GM23248 (cell line): ENCODE results near the gene CRISPLD2. TPM values are rescaled to one million over a fixed set of nuclear protein-coding genes. Genes with fewer than 3 reads are reported as not detected.
A peak's percentile ranks its signal among the peaks of the same experiment; 100 is the strongest.

ENCODE experiments used
- DNase-seq: peaks from one replicate; pipeline ENCODE4 v3.0.0-alpha.2; 2015
- H2AFZ ChIP-seq: fragments of 200-600 bp; sonication (generic); 2 replicates; pipeline ENCODE4 v1.6.1; 2016; ENCODE audit warnings: antibody characterized with exemption
- H3F3A ChIP-seq: fragments of 200-600 bp; sonication (generic); 2 replicates; pipeline ENCODE4 v1.6.1; 2016; ENCODE audit warnings: mild to moderate bottlenecking, antibody characterized with exemption, mixed run types; ENCODE audit not compliant: insufficient read depth
- H3K27ac ChIP-seq: fragments of 200-600 bp; sonication (generic); 2 replicates; pipeline ENCODE4 v1.5.1; 2016; ENCODE audit warnings: mild to moderate bottlenecking
- H3K27me3 ChIP-seq: fragments of 200-600 bp; sonication (generic); replicated peaks from 2 replicates; pipeline ENCODE4 v1.6.1; 2016; ENCODE audit warnings: mild to moderate bottlenecking; ENCODE audit not compliant: insufficient read depth
- H3K36me3 ChIP-seq: fragments of 200-600 bp; sonication (generic); 2 replicates; pipeline ENCODE4 v1.6.1; 2016; ENCODE audit warnings: low read depth, mild to moderate bottlenecking
- H3K4me1 ChIP-seq: fragments of 200-600 bp; sonication (generic); 2 replicates; pipeline ENCODE4 v1.6.1; 2016; ENCODE audit warnings: mild to moderate bottlenecking; ENCODE audit not compliant: insufficient read depth
- H3K4me2 ChIP-seq: fragments of 200-600 bp; sonication (generic); one replicate; pipeline ENCODE4 v1.6.1; 2016; ENCODE audit warnings: mild to moderate bottlenecking; ENCODE audit not compliant: unreplicated experiment
- H3K4me3 ChIP-seq: fragments of 200-600 bp; sonication (generic); 2 replicates; pipeline ENCODE4 v1.5.1; 2016; ENCODE audit warnings: mild to moderate bottlenecking
- H3K79me2 ChIP-seq: fragments of 200-600 bp; sonication (generic); 2 replicates; pipeline ENCODE4 v1.6.1; 2016; ENCODE audit warnings: mild to moderate bottlenecking; ENCODE audit not compliant: insufficient read depth
- H3K9ac ChIP-seq: fragments of 200-600 bp; sonication (generic); 2 replicates; pipeline ENCODE4 v1.6.1; 2016; ENCODE audit warnings: mild to moderate bottlenecking
- H3K9me2 ChIP-seq: fragments of 200-600 bp; sonication (generic); 2 replicates; pipeline ENCODE4 v1.6.1; 2016; ENCODE audit warnings: mixed run types, mild to moderate bottlenecking, moderate library complexity; ENCODE audit not compliant: insufficient read depth
- H3K9me3 ChIP-seq: fragments of 200-600 bp; sonication (generic); one replicate; pipeline ENCODE4 v1.6.1; 2017; ENCODE audit warnings: low read depth
- H4K20me1 ChIP-seq: fragments of 200-600 bp; sonication (generic); 2 replicates; pipeline ENCODE4 v1.6.0; 2016; ENCODE audit not compliant: insufficient read depth
- EZH2 ChIP-seq: fragments of 200-600 bp; sonication (generic); IDR thresholded peaks from 2 replicates; pipeline ENCODE4 v1.6.1; 2018; ENCODE audit warnings: antibody characterized with exemption, mild to moderate bottlenecking; ENCODE audit not compliant: insufficient read depth, poor library complexity, severe bottlenecking
- EZH2phosphoT487 ChIP-seq: fragments of 200-600 bp; sonication (generic); IDR thresholded peaks from 2 replicates; pipeline ENCODE4 v1.6.1; 2018; ENCODE audit warnings: antibody characterized with exemption, moderate library complexity, mild to moderate bottlenecking, low read depth; ENCODE audit not compliant: insufficient read depth
- WGBS, 2 experiments: methylation state at CpG; one replicate each; pipeline ENCODE4 v1.1.6; 2015 to 2017; ENCODE audit warnings: low lambda C conversion rate in 2 of 2, low coverage in 1 of 2; ENCODE audit errors: missing lambda C conversion rate in 2 of 2; 5-methylcytosine and 5-hydroxymethylcytosine counted together
- in situ Hi-C: fragments of 300-500 bp; cut with MboI; formaldehyde crosslinking; loops from 2 replicates; pipeline ENCODE4 v1.15.0; 2020
- polyA plus RNA-seq: library from polyadenylated mRNA; unstranded; fragments of >200 nt; fragmentation: Nextera tagmentation; extraction: Ambion mirVana; gene quantifications from 2 replicates; pipeline ENCODE4 v1.2.1, GENCODE V29; 2016
- total RNA-seq: library from RNA; depleted of rRNA; stranded (reverse); fragments of >200 nt; shearing (Covaris generic); gene quantifications from 2 replicates; pipeline ENCODE4 v1.2.3, GENCODE V29; 2014

The CRISPLD2 gene
- total and polyA plus RNA-seq, 2 experiments from 2014 or later = 21.5 to 36.3 TPM

DNA sequence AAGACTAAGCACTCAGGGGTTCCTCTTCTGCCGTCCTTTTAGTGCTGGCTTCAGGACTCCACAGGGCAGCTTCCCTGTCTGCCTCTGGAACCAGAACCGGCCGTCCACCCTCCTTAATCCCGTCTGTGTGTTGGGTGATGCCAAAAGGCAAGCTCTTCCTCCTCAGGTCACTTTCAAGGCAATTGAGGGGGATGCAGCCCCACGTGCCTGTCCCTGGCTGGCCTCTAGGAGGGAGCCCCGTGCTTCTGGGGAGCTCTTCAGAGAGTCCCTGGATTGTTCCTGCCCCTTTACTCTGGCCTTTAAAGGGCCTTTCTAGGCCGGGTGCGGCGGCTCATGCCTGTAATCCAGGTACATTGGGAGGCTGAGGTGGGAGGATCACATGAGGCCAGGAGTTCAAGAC lies 77.1 kb downstream of the CRISPLD2 start:
- WGBS, 2 experiments = 88 to 89% methylated on average over 9 of the region's 9 CpGs
- in situ Hi-C loops = no loop called here
- no peaks in the 10 kb centered on the region for H3K27me3 ChIP-seq

GRCh38 chr16:84897911-84898377 lies 78.2 kb downstream of the CRISPLD2 start:
- in situ Hi-C loops = no loop called here
- Histone ChIP-seq H3K9ac (no peak overlapping the region), H3K27me3 (no peaks in the 10 kb centered on the region), H3K4me2 (no peak overlapping the region), H3K4me1 (no peaks in the 10 kb centered on the region), H3K79me2 (no peaks in the 10 kb centered on the region), H2AFZ (no peak overlapping the region), H3K9me3 (no peaks in the 10 kb centered on the region), H3K4me3 (no peak overlapping the region), H3K9me2 (no peaks in the 10 kb centered on the region), H3K27ac (no peak overlapping the region), H3K36me3 (no peaks in the 10 kb centered on the region), H4K20me1 (no peaks in the 10 kb centered on the region), H3F3A (no peaks in the 10 kb centered on the region; the same call in 1 of the 2 replicates)
- WGBS, 2 experiments = 89 to 92% methylated on average over 15 of the region's 15 CpGs
- DNase-seq = no peak
- no peak for TF ChIP-seq EZH2phosphoT487
- TF ChIP-seq EZH2 = no peak

More for the DNA sequence above, 77.1 kb downstream of the CRISPLD2 start:
- TF ChIP-seq EZH2 (no peak), EZH2phosphoT487 (no peak)
- no peak for DNase-seq
- Histone ChIP-seq H3K27ac (no peak overlapping the region), H3K4me2 (no peak overlapping the region), H3K4me1 (no peaks in the 10 kb centered on the region), H3K79me2 (no peaks in the 10 kb centered on the region), H3F3A (no peaks in the 10 kb centered on the region; the same call in 1 of the 2 replicates), H3K9me2 (no peaks in the 10 kb centered on the region), H2AFZ (no peak overlapping the region), H3K36me3 (no peaks in the 10 kb centered on the region), H3K9ac (no peak overlapping the region), H4K20me1 (no peaks in the 10 kb centered on the region), H3K4me3 (no peak overlapping the region), H3K9me3 (no peaks in the 10 kb centered on the region)

DNA sequence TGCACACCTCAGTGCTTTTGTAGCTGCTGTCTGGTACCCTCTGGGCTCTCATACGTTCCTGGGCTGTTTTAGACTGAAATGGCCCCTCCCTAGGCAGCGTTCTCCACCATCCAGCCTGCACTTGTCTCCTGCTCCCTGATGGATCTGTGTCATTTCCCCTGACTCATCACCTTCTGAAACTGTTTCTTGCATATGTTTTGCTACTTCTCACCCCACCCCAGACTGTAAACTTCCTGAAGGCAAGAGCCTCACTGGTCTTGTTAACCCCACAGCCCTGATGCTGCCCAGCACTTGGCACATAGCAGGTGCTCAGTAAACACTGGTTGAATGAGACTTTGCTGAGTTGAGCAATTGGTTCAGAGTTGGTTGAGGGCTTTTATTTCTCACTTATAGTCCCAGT lies 78.7 kb downstream of the CRISPLD2 start:
- Histone ChIP-seq H3K4me3 (no peak overlapping the region), H3K27me3 (no peaks in the 10 kb centered on the region), H2AFZ (no peak overlapping the region), H3K4me1 (no peaks in the 10 kb centered on the region), H3K9me2 (no peaks in the 10 kb centered on the region), H3K36me3 (no peaks in the 10 kb centered on the region), H3K9me3 (no peaks in the 10 kb centered on the region), H3K27ac (no peak overlapping the region), H3K79me2 (no peaks in the 10 kb centered on the region), H3F3A (no peaks in the 10 kb centered on the region; the same call in 1 of the 2 replicates), H3K9ac (no peak overlapping the region), H4K20me1 (no peaks in the 10 kb centered on the region), H3K4me2 (no peak overlapping the region)
- TF ChIP-seq EZH2phosphoT487 (no peak), EZH2 (no peak)
- DNase-seq = peak; percentile 19
- WGBS, 2 experiments = 80 to 83% methylated on average over 2 of the region's 2 CpGs
- in situ Hi-C loops = no loop called here

- Histone ChIP-seq H3K27me3 (no peaks in the 10 kb centered on the region), H3K4me3 (no peak overlapping the region), H4K20me1 (no peaks in the 10 kb centered on the region), H2AFZ (no peak overlapping the region), H3K4me2 (no peak overlapping the region), H3K9me3 (no peaks in the 10 kb centered on the region), H3K36me3 (no peaks in the 10 kb centered on the region), H3K9me2 (no peaks in the 10 kb centered on the region), H3K4me1 (no peaks in the 10 kb centered on the region), H3K79me2 (no peaks in the 10 kb centered on the region), H3K9ac (no peak overlapping the region), H3K27ac (no peak overlapping the region), H3F3A (no peaks in the 10 kb centered on the region; the same call in 1 of the 2 replicates)
- 92 to 93% methylated on average over 8 of the region's 8 CpGs for WGBS, 2 experiments
- TF ChIP-seq EZH2 = no peak
- TF ChIP-seq EZH2phosphoT487 = no peak
- in situ Hi-C loops = no loop called here
- DNase-seq = no peak
Measured at GRCh38 chr16:84899414-84899813, 79.6 kb downstream of the CRISPLD2 start.
